GM06990 (cell line): Measurements from ENCODE around the gene EGFLAM.
A peak's percentile ranks its signal among the peaks of the same experiment; 100 is the strongest.

ENCODE experiments used
- DNase-seq: peaks from one replicate; pipeline ENCODE4 v3.0.0-alpha.2; 2011; ENCODE audit not compliant: insufficient read length; ENCODE audit errors: extremely low read depth
- H3K27me3 ChIP-seq: replicated peaks from 2 replicates; pipeline ENCODE4 v1.6.0; 2011; ENCODE audit warnings: low read length; ENCODE audit not compliant: control insufficient read depth, insufficient read depth
- H3K36me3 ChIP-seq: 2 replicates; pipeline ENCODE4 v1.5.1; 2011; ENCODE audit warnings: low read length; ENCODE audit not compliant: control insufficient read depth, insufficient read depth
- H3K4me3 ChIP-seq: replicated peaks from 2 replicates; pipeline ENCODE4 v1.5.1; 2011; ENCODE audit warnings: low read depth, mild to moderate bottlenecking, control low read depth, low read length
- TF ChIP-seq, protein P1 (sequence below): IDR thresholded peaks from 2 replicates; pipeline ENCODE4 v1.5.1; 2011; ENCODE audit warnings: low read length, control low read depth, mild to moderate bottlenecking, inconsistent platforms; ENCODE audit not compliant: insufficient read depth, poor library complexity, severe bottlenecking

The EGFLAM gene

DNA sequence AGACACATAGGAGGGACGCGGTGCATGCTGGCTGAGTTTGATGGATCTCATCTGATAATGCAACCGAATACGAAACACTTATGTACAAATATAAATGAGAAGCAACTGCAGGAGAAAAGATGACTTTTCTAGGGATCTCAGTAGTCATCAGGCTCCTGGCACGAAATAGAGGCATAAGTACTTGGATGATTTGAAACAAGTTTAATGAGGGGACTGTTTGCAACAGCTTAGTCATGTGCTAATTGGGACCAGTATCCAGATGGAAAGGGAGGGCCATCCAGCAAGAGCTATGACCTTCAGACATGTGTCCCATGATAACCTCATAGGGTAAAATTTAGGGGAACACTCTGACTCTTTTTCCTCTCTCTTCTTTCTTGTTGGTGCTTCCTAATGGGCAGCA lies 123.0 kb downstream of the EGFLAM start:
- Histone ChIP-seq H3K36me3 (no peaks in the 10 kb centered on the region), H3K4me3 (no peak overlapping the region), H3K27me3 (no peaks in the 10 kb centered on the region)
- TF ChIP-seq, protein P1, sequence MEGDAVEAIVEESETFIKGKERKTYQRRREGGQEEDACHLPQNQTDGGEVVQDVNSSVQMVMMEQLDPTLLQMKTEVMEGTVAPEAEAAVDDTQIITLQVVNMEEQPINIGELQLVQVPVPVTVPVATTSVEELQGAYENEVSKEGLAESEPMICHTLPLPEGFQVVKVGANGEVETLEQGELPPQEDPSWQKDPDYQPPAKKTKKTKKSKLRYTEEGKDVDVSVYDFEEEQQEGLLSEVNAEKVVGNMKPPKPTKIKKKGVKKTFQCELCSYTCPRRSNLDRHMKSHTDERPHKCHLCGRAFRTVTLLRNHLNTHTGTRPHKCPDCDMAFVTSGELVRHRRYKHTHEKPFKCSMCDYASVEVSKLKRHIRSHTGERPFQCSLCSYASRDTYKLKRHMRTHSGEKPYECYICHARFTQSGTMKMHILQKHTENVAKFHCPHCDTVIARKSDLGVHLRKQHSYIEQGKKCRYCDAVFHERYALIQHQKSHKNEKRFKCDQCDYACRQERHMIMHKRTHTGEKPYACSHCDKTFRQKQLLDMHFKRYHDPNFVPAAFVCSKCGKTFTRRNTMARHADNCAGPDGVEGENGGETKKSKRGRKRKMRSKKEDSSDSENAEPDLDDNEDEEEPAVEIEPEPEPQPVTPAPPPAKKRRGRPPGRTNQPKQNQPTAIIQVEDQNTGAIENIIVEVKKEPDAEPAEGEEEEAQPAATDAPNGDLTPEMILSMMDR, result no peak
- DNase-seq, result no peak

DNA sequence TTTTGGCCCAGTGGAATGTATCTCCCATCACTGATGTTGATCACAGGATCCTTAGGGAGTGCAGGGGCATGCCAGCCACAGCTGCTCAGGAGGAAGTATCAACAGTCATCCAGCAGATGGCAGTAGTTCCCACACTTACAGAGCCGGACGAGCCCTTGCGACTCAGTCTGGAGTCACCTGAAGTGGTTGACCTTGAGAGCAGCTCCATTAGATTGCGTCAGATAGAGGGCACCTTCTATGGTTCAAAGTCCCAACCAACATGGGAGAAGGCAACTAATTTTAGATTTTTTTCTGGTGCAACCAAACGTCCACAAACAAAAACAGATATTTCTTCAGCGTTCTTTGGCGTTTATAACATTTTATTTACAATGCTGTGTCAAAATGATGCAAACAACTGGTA lies 124.5 kb downstream of the EGFLAM start:
- Histone ChIP-seq H3K4me3 (no peak overlapping the region), H3K36me3 (no peaks in the 10 kb centered on the region), H3K27me3 (no peaks in the 10 kb centered on the region)
- peak; percentile 3 for DNase-seq
- TF ChIP-seq, protein P1, result peak; percentile 87

DNA sequence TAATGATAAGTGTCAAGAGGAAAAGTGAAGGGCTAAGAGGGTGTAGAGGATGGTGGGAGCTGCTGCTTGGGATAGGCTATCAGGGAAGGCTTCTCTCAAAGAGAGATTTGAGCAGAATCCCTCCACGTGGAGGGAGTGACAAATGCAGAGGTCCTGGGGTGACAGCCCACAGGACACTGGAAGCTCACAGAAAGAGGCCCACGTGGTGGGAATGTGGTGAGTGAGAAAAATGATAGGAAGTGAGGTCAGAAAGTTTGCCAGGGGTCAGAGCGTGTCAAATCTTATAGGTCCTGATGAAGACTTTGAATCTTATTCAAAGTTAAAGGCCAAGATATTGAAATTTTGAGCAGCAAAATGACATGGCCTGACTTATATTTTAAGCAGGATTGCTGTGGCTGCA lies 125.3 kb downstream of the EGFLAM start:
- Histone ChIP-seq H3K27me3 (no peaks in the 10 kb centered on the region), H3K4me3 (no peak overlapping the region), H3K36me3 (no peaks in the 10 kb centered on the region)
- no peak for DNase-seq
- TF ChIP-seq, protein P1, result no peak

DNA sequence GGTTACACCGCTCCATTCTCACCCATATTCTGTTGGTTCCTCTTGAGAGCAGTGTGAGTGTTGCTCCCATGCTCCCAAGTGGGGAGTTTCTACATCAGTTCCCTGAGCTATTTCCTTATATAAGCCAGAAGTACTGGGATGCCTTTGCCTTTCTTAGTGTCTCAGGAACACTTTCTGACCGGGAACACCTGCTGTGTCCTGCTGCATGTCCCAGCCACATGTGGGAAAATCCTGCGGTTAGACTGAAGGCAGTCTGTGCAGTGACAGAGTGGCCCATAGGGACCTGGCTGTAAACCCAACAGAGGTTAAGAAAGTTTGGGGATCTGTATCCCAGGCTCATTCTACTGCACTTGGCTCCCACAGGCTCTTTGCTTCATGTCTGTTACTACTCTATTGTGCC lies 126.0 kb downstream of the EGFLAM start:
- H3K4me3 ChIP-seq, result no peak overlapping the region
- DNase-seq, result no peak
- H3K36me3 ChIP-seq, result no peaks in the 10 kb centered on the region
- no peaks in the 10 kb centered on the region for H3K27me3 ChIP-seq
- TF ChIP-seq, protein P1, result no peak

DNA sequence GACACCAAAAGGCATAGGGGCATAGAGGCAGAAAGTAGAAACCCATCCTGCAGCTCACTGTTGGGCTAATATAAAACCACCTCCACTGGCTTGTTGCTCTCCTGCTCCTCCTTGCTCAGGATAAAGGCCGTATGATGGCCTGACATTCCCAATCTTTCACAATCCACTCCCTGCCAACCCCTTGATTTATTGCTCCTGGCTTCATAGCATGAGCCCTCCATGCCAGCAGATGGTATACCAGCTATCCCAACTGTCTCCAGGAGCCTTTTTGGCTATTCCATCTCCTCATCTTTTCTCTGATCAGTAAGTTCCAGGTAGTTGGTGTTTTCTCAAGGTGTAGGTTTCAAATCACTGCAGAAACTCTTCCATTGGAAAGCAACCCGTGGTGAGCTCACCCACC lies 128.8 kb downstream of the EGFLAM start:
- Histone ChIP-seq H3K36me3 (no peaks in the 10 kb centered on the region), H3K4me3 (no peak overlapping the region), H3K27me3 (no peaks in the 10 kb centered on the region)
- no peak for DNase-seq
- TF ChIP-seq, protein P1, result no peak

- TF ChIP-seq, protein P1, result no peak
- no peak for DNase-seq
- Histone ChIP-seq H3K4me3 (no peak overlapping the region), H3K27me3 (no peaks in the 10 kb centered on the region), H3K36me3 (no peaks in the 10 kb centered on the region)
Measured at GRCh38 chr5:38393636-38394035, 135.3 kb downstream of the EGFLAM start.
